Liver (tissue), 9 donors: ENCODE results near the gene FARSB. TPM values are rescaled to one million over a fixed set of nuclear protein-coding genes. Genes with fewer than 3 reads are reported as not detected.

Source experiments
- DNase-seq: peaks from one replicate; pipeline ENCODE4 v3.0.0-alpha.2; 2017; ENCODE audit warnings: low spot score
- H3K27ac ChIP-seq, 2 donors: one replicate each; pipeline ENCODE4 v1.7.0; 2013; ENCODE audit warnings: inconsistent platforms in 2 of 2, low read length in 2 of 2, control low read depth in 1 of 2, low read depth in 1 of 2, mild to moderate bottlenecking in 1 of 2
- H3K27me3 ChIP-seq, 4 donors: one replicate each; pipeline versions ENCODE4 v1.6.1 to v1.7.0; 2013; ENCODE audit warnings: low read length in 3 of 4, inconsistent platforms in 1 of 4, mild to moderate bottlenecking in 1 of 4, moderate library complexity in 1 of 4; ENCODE audit not compliant: control insufficient read depth in 4 of 4, insufficient read depth in 4 of 4
- H3K36me3 ChIP-seq, 4 donors: one replicate each; pipeline versions ENCODE4 v1.6.1 to v1.7.0; 2013; ENCODE audit warnings: low read length in 3 of 4, mild to moderate bottlenecking in 3 of 4, low read depth in 1 of 4, moderate library complexity in 1 of 4; ENCODE audit not compliant: control insufficient read depth in 4 of 4, insufficient read depth in 3 of 4
- H3K4me1 ChIP-seq, 4 donors: one replicate each; pipeline versions ENCODE4 v1.6.1 to v1.7.0; 2013; ENCODE audit warnings: low read length in 3 of 4, mild to moderate bottlenecking in 3 of 4, moderate library complexity in 1 of 4; ENCODE audit not compliant: control insufficient read depth in 4 of 4, insufficient read depth in 4 of 4
- H3K4me3 ChIP-seq, 3 donors: one replicate each; pipeline versions ENCODE4 v1.6.1 to v1.7.0; 2013; ENCODE audit warnings: low read length in 3 of 3, control low read depth in 1 of 3, low read depth in 1 of 3, mild to moderate bottlenecking in 1 of 3
- H3K9ac ChIP-seq, 2 donors: one replicate each; pipeline ENCODE4 v1.7.0; 2013; ENCODE audit warnings: low read length in 2 of 2, mild to moderate bottlenecking in 2 of 2, moderate library complexity in 2 of 2, control low read depth in 1 of 2, low read depth in 1 of 2
- H3K9me3 ChIP-seq, 4 donors: one replicate each; pipeline versions ENCODE4 v1.6.1 to v1.7.0; 2013; ENCODE audit warnings: low read length in 3 of 4; ENCODE audit not compliant: control insufficient read depth in 4 of 4
- EGR1 ChIP-seq, 2 donors: IDR thresholded peaks; 2 replicates each; pipeline ENCODE4 v1.6.1; 2016 to 2018; ENCODE audit warnings: antibody characterized with exemption in 2 of 2, low read depth in 2 of 2
- FOXA1 ChIP-seq: IDR thresholded peaks from 2 replicates; pipeline ENCODE4 v1.6.1; 2016; ENCODE audit warnings: antibody characterized with exemption
- FOXA2 ChIP-seq: IDR thresholded peaks from 2 replicates; pipeline ENCODE4 v1.6.1; 2016; ENCODE audit warnings: antibody characterized with exemption
- GABPA ChIP-seq, 2 donors: IDR thresholded peaks in 1 of 2; conservative IDR thresholded peaks in 1 of 2; 2 replicates each; pipeline ENCODE4 v1.6.1; 2016; ENCODE audit warnings: antibody characterized with exemption in 2 of 2, mild to moderate bottlenecking in 1 of 2, moderate library complexity in 1 of 2
- HNF4A ChIP-seq, 2 donors: conservative IDR thresholded peaks; 2 replicates each; pipeline ENCODE4 v1.6.1; 2016; ENCODE audit warnings: antibody characterized with exemption in 2 of 2, mild to moderate bottlenecking in 2 of 2
- HNF4G ChIP-seq: IDR thresholded peaks from 2 replicates; pipeline ENCODE4 v1.6.1; 2016; ENCODE audit warnings: antibody characterized with exemption
- JUND ChIP-seq, 2 donors: IDR thresholded peaks; 2 replicates each; pipeline ENCODE4 v1.6.1; 2016; ENCODE audit warnings: antibody characterized with exemption in 2 of 2
- NR2F2 ChIP-seq: IDR thresholded peaks from 2 replicates; pipeline ENCODE4 v1.6.1; 2016; ENCODE audit warnings: antibody characterized with exemption
- RAD21 ChIP-seq, 2 donors: IDR thresholded peaks; 2 replicates each; pipeline ENCODE4 v1.6.1; 2016; ENCODE audit warnings: antibody characterized with exemption in 2 of 2, mild to moderate bottlenecking in 2 of 2
- RXRA ChIP-seq, 2 donors: IDR thresholded peaks; 2 replicates each; pipeline ENCODE4 v1.6.1; 2017 to 2018; ENCODE audit warnings: antibody characterized with exemption in 2 of 2, mild to moderate bottlenecking in 1 of 2
- SP1 ChIP-seq: IDR thresholded peaks from 2 replicates; pipeline ENCODE4 v1.6.1; 2018; ENCODE audit warnings: antibody characterized with exemption, mild to moderate bottlenecking
- TAF1 ChIP-seq: conservative IDR thresholded peaks from 2 replicates; pipeline ENCODE4 v1.6.1; 2016; ENCODE audit warnings: antibody characterized with exemption, mild to moderate bottlenecking
- YY1 ChIP-seq: IDR thresholded peaks from 2 replicates; pipeline ENCODE4 v1.6.1; 2016; ENCODE audit warnings: antibody characterized with exemption, mild to moderate bottlenecking
- WGBS: extraction: QIAGEN DNeasy Blood & Tissue Kit; methylation state at CpG from one replicate; pipeline ENCODE4 v1.1.7; 2013; 5-methylcytosine and 5-hydroxymethylcytosine counted together
- polyA plus RNA-seq, 2 donors: library from polyadenylated mRNA; stranded (reverse) in 1 of 2; unstranded in 1 of 2; fragments of 200-250 nt in 1 of 2; fragments of >200 nt in 1 of 2; fragmentation: Nextera tagmentation in 1 of 2; extraction: Ambion mirVana in 1 of 2; gene quantifications; one replicate each; pipeline versions ENCODE4 v1.2.1 to v1.2.3, GENCODE V29; 2013 to 2015
- total RNA-seq, 2 donors: library from RNA; depleted of rRNA; stranded (reverse); fragments of >200 nt; gene quantifications; one replicate each; pipeline ENCODE4 v1.2.3, GENCODE V29; 2014
- TF ChIP-seq, protein P1 (sequence below): IDR thresholded peaks from 2 replicates; pipeline ENCODE4 v1.6.1; 2016; ENCODE audit warnings: antibody characterized with exemption, mild to moderate bottlenecking
- TF ChIP-seq, protein P2 (sequence below): IDR thresholded peaks from 2 replicates; pipeline ENCODE4 v1.6.1; 2016; ENCODE audit warnings: antibody characterized with exemption
- TF ChIP-seq, protein P3 (sequence below): IDR thresholded peaks from 2 replicates; pipeline ENCODE4 v1.6.1; 2016; ENCODE audit warnings: antibody characterized with exemption
- TF ChIP-seq, protein P4 (sequence below): IDR thresholded peaks from 2 replicates; pipeline ENCODE4 v1.6.1; 2016; ENCODE audit warnings: antibody characterized with exemption
- TF ChIP-seq, protein P5 (sequence below): fragments of 150-350 bp; IDR thresholded peaks from 2 replicates; pipeline ENCODE4 v1.5.1; 2017; ENCODE audit warnings: improper control_type of control experiment, low read depth, low read length; ENCODE audit not compliant: missing input control
- donor health status: healthy.
- donor health status: healthy.
- donor health status: healthy.
- donor health status: healthy.
- donor health status: healthy.

Gene FARSB
- total and polyA plus RNA-seq, 4 donors = 5.5 to 9.7 (median 8.9) TPM

DNA sequence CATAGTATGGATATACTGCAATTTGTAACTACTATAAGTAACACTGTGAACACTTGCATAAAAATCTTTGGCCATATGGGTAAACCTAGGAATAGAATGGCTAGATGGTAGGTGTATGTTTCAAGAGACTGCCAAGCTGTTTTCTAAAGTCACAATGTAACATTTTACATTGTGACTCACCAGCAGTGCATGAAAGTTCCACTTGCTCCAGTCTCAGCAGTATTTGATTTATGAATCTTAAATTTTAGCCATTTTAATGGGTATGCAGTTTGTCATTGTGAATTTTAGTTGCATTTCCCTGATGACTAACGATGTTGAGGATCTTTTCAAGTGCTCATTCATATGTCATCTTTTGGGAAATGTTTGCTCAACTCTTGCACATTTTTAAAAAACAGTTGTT, 86.1 kb downstream of the FARSB start:
- no peak for TF ChIP-seq FOXA2
- TF ChIP-seq, protein P1, sequence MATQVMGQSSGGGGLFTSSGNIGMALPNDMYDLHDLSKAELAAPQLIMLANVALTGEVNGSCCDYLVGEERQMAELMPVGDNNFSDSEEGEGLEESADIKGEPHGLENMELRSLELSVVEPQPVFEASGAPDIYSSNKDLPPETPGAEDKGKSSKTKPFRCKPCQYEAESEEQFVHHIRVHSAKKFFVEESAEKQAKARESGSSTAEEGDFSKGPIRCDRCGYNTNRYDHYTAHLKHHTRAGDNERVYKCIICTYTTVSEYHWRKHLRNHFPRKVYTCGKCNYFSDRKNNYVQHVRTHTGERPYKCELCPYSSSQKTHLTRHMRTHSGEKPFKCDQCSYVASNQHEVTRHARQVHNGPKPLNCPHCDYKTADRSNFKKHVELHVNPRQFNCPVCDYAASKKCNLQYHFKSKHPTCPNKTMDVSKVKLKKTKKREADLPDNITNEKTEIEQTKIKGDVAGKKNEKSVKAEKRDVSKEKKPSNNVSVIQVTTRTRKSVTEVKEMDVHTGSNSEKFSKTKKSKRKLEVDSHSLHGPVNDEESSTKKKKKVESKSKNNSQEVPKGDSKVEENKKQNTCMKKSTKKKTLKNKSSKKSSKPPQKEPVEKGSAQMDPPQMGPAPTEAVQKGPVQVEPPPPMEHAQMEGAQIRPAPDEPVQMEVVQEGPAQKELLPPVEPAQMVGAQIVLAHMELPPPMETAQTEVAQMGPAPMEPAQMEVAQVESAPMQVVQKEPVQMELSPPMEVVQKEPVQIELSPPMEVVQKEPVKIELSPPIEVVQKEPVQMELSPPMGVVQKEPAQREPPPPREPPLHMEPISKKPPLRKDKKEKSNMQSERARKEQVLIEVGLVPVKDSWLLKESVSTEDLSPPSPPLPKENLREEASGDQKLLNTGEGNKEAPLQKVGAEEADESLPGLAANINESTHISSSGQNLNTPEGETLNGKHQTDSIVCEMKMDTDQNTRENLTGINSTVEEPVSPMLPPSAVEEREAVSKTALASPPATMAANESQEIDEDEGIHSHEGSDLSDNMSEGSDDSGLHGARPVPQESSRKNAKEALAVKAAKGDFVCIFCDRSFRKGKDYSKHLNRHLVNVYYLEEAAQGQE = no peak
- no peak for TF ChIP-seq SP1
- H3K27ac ChIP-seq = no peak overlapping the region
- H3K4me1 ChIP-seq = peaks cover 0 to 6% (median 1%) of the 10 kb centered on the region in 4 donors
- H3K9ac ChIP-seq = no peak overlapping the region
- 93% methylated on average over 1 of the region's 1 CpG for WGBS
- H3K4me3 ChIP-seq = no peak overlapping the region
- no peaks in the 10 kb centered on the region for H3K27me3 ChIP-seq
- H3K9me3 ChIP-seq = no peaks in the 10 kb centered on the region
- H3K36me3 ChIP-seq = peaks cover 0 to 15% (median 7%) of the 10 kb centered on the region in 4 donors
- no peak for DNase-seq

DNA sequence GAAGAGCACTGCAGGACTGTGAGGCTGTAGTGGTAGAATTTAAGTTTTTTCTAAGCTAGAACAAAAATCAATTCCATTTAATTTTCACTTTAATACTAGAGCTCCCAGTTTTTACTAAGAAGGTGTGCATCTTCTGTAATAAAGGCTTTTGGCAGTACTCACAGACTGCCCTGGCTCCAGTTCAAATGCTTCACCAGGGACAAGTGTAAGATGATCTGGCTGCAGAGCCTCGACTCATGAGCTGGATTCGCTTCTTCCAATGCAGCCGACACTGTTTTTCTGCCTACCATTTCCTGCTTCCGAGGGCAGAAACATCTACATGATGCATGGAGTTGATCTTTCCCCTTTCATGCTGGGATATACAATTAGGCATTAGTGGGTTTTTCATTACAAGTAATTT, 87.0 kb downstream of the FARSB start:
- 85% methylated on average over 4 of the region's 4 CpGs for WGBS
- H3K4me1 ChIP-seq = peaks cover 0 to 6% (median 1%) of the 10 kb centered on the region in 4 donors
- no peak overlapping the region for H3K4me3 ChIP-seq
- no peak overlapping the region for H3K9ac ChIP-seq
- peaks cover 0 to 15% (median 7%) of the 10 kb centered on the region in 4 donors for H3K36me3 ChIP-seq
- H3K9me3 ChIP-seq = no peaks in the 10 kb centered on the region
- TF ChIP-seq, protein P2, sequence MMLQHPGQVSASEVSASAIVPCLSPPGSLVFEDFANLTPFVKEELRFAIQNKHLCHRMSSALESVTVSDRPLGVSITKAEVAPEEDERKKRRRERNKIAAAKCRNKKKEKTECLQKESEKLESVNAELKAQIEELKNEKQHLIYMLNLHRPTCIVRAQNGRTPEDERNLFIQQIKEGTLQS = no peak
- TF ChIP-seq SP1 = no peak
- no peak for TF ChIP-seq HNF4A (conservative IDR thresholded peaks at IDR 0.05)
- no peak for TF ChIP-seq YY1
- no peak for TF ChIP-seq GABPA (IDR thresholded peaks at IDR 0.05 in 1 of 2, conservative IDR thresholded peaks at IDR 0.05 in 1 of 2)
- TF ChIP-seq, protein P3, sequence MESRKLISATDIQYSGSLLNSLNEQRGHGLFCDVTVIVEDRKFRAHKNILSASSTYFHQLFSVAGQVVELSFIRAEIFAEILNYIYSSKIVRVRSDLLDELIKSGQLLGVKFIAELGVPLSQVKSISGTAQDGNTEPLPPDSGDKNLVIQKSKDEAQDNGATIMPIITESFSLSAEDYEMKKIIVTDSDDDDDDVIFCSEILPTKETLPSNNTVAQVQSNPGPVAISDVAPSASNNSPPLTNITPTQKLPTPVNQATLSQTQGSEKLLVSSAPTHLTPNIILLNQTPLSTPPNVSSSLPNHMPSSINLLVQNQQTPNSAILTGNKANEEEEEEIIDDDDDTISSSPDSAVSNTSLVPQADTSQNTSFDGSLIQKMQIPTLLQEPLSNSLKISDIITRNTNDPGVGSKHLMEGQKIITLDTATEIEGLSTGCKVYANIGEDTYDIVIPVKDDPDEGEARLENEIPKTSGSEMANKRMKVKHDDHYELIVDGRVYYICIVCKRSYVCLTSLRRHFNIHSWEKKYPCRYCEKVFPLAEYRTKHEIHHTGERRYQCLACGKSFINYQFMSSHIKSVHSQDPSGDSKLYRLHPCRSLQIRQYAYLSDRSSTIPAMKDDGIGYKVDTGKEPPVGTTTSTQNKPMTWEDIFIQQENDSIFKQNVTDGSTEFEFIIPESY = no peak
- no peak for TF ChIP-seq TAF1
- TF ChIP-seq, protein P4, sequence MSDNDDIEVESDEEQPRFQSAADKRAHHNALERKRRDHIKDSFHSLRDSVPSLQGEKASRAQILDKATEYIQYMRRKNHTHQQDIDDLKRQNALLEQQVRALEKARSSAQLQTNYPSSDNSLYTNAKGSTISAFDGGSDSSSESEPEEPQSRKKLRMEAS = no peak
- TF ChIP-seq RAD21 (IDR thresholded peaks at IDR 0.05) = no peak
- no peak for TF ChIP-seq NR2F2
- TF ChIP-seq FOXA2 = no peak
- no peak for TF ChIP-seq HNF4G
- no peak for TF ChIP-seq JUND (IDR thresholded peaks at IDR 0.05)
- TF ChIP-seq FOXA1 = no peak
- TF ChIP-seq, protein P1 = no peak
- TF ChIP-seq EGR1 (IDR thresholded peaks at IDR 0.05; ENCODE audit: low read depth in 2 of 2) = no peak
- TF ChIP-seq, protein P5, sequence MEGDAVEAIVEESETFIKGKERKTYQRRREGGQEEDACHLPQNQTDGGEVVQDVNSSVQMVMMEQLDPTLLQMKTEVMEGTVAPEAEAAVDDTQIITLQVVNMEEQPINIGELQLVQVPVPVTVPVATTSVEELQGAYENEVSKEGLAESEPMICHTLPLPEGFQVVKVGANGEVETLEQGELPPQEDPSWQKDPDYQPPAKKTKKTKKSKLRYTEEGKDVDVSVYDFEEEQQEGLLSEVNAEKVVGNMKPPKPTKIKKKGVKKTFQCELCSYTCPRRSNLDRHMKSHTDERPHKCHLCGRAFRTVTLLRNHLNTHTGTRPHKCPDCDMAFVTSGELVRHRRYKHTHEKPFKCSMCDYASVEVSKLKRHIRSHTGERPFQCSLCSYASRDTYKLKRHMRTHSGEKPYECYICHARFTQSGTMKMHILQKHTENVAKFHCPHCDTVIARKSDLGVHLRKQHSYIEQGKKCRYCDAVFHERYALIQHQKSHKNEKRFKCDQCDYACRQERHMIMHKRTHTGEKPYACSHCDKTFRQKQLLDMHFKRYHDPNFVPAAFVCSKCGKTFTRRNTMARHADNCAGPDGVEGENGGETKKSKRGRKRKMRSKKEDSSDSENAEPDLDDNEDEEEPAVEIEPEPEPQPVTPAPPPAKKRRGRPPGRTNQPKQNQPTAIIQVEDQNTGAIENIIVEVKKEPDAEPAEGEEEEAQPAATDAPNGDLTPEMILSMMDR = no peak
- TF ChIP-seq RXRA (IDR thresholded peaks at IDR 0.05) = no peak
- no peaks in the 10 kb centered on the region for H3K27me3 ChIP-seq
- no peak for DNase-seq
- H3K27ac ChIP-seq = no peak overlapping the region
